ENCODE data around the gene PTBP2. TPM values are rescaled to one million over a fixed set of nuclear protein-coding genes. Genes with fewer than 3 reads are reported as not detected.
A peak's percentile ranks its signal among the peaks of the same experiment; 100 is the strongest.

The PTBP2 gene
- total and polyA plus RNA-seq, 2 donors (not counting 1 experiment from before 2014, with no cell fraction given), result 18.7 to 33.6 TPM

DNA sequence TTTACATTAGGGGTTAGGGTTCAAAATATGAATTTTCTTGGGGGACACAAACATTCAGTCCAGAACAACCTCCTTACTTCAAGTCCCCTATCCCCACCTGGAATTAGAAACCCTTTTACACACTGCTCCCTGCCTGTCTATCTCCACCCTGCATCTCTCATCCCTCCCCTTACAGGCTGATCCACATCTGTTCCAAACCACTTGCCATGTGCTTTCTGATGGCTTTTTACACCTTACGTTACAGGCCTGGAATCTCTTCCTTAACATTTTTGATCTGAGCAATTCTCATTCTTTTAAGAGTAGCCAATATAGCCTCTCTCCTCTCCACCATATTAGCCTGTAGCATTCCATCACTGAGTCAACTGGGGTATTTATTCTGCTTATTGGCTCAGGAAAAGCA lies 122.0 kb downstream of the PTBP2 start:
- WGBS (ENCODE audit: insufficient coverage), result 100% methylated on average over 1 of the region's 1 CpG
- Mint-ChIP-seq H3K9me3 (ENCODE audit: insufficient read depth) (no peaks in the 10 kb centered on the region), H3K4me1 (no peaks in the 10 kb centered on the region), H3K4me3 (no peak overlapping the region), H3K27me3 (no peaks in the 10 kb centered on the region), H3K27ac (no peak overlapping the region)
- Histone ChIP-seq H3K27ac (ENCODE audit: low read length in 2 of 2) (no peak overlapping the region), H3K9ac (ENCODE audit: low read length) (no peak overlapping the region), H3K79me2 (ENCODE audit: control insufficient read depth, insufficient read depth, low read length) (no peaks in the 10 kb centered on the region), H3K4me1 (ENCODE audit: control insufficient read depth in 2 of 2, insufficient read depth in 2 of 2, low read length in 2 of 2) (no peaks in the 10 kb centered on the region), H4K20me1 (ENCODE audit: control insufficient read depth, insufficient read depth, low read length, poor library complexity, severe bottlenecking) (no peaks in the 10 kb centered on the region), H3K4me2 (replicated peaks; ENCODE audit: low read depth, low read length, poor library complexity, severe bottlenecking) (no peak overlapping the region), H3K36me3 (replicated peaks in 1 of 2; ENCODE audit: control extremely low read depth in 1 of 2, control insufficient read depth in 1 of 2, extremely low read depth in 1 of 2, insufficient read depth in 2 of 2, low read length in 1 of 2) (no peaks in the 10 kb centered on the region), H3K27me3 (replicated peaks in 1 of 4; ENCODE audit: control extremely low read depth in 1 of 4, control insufficient read depth in 3 of 4, insufficient read depth in 4 of 4, low read length in 3 of 4) (no peaks in the 10 kb centered on the region), H3K9me3 (ENCODE audit: control extremely low read depth in 1 of 3, control insufficient read depth in 2 of 3, insufficient read depth in 1 of 3, low read length in 2 of 3) (no peaks in the 10 kb centered on the region), H2AFZ (ENCODE audit: insufficient read depth, low read depth, low read length, poor library complexity, severe bottlenecking) (no peak overlapping the region), H3K4me3 (ENCODE audit: control extremely low read depth in 1 of 5, extremely low read depth in 1 of 5, insufficient read depth in 1 of 5, low read depth in 2 of 5, low read length in 4 of 5) (no peak overlapping the region)
- ChIA-PET CTCF (no interaction called here), POLR2A (no interaction called here)
- intact Hi-C loops (cut with micrococcal nuclease), result loop anchor here (10.0 kb wide), 1 partner anchor 609 kb away; no protein-coding TSS in a partner anchor
- DNase-seq, result no peak
- ATAC-seq (ENCODE audit: low read depth), result no peak
- no peak for TF ChIP-seq EZH2 (IDR thresholded peaks at IDR 0.05; ENCODE audit: borderline replicate concordance, insufficient read depth, low read depth, low read length, poor library complexity, severe bottlenecking)
- TF ChIP-seq, protein P1, sequence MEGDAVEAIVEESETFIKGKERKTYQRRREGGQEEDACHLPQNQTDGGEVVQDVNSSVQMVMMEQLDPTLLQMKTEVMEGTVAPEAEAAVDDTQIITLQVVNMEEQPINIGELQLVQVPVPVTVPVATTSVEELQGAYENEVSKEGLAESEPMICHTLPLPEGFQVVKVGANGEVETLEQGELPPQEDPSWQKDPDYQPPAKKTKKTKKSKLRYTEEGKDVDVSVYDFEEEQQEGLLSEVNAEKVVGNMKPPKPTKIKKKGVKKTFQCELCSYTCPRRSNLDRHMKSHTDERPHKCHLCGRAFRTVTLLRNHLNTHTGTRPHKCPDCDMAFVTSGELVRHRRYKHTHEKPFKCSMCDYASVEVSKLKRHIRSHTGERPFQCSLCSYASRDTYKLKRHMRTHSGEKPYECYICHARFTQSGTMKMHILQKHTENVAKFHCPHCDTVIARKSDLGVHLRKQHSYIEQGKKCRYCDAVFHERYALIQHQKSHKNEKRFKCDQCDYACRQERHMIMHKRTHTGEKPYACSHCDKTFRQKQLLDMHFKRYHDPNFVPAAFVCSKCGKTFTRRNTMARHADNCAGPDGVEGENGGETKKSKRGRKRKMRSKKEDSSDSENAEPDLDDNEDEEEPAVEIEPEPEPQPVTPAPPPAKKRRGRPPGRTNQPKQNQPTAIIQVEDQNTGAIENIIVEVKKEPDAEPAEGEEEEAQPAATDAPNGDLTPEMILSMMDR (IDR thresholded peaks at IDR 0.05), result no peak

DNA sequence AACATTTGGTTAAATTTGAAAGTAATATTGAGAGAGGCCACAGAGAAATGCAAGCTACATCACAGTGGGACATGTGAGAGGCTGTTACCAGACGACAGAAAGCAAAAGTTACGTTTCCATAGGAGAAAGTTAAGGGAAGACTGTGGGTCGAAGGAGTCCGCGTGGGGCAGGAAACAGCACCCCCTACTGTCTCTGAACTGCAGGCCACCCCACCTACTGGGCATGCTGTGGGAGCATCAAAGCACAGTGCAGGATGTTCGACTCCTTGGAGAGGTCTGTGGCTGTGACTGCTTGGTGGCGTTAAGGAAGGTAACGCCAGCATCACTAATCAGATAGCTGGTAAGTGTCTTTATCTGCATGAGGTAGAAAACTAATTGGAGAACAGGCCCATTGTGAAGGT lies 123.9 kb downstream of the PTBP2 start:
- H2AFZ ChIP-seq (ENCODE audit: insufficient read depth, low read depth, low read length, poor library complexity, severe bottlenecking), result no peak overlapping the region
- H3K27me3 Mint-ChIP-seq, result no peaks in the 10 kb centered on the region
- no peaks in the 10 kb centered on the region for H3K4me1 ChIP-seq (ENCODE audit: control insufficient read depth in 2 of 2, insufficient read depth in 2 of 2, low read length in 2 of 2)
- no peaks in the 10 kb centered on the region for H3K27me3 ChIP-seq (replicated peaks in 1 of 4; ENCODE audit: control extremely low read depth in 1 of 4, control insufficient read depth in 3 of 4, insufficient read depth in 4 of 4, low read length in 3 of 4)
- ChIA-PET POLR2A (no interaction called here), CTCF (no interaction called here)
- H3K79me2 ChIP-seq (ENCODE audit: control insufficient read depth, insufficient read depth, low read length), result no peaks in the 10 kb centered on the region
- H3K4me3 ChIP-seq (ENCODE audit: control extremely low read depth in 1 of 5, extremely low read depth in 1 of 5, insufficient read depth in 1 of 5, low read depth in 2 of 5, low read length in 4 of 5), result no peak overlapping the region
- H3K9me3 ChIP-seq (ENCODE audit: control extremely low read depth in 1 of 3, control insufficient read depth in 2 of 3, insufficient read depth in 1 of 3, low read length in 2 of 3), result no peaks in the 10 kb centered on the region
- no peak overlapping the region for H3K9ac ChIP-seq (ENCODE audit: low read length)
- H3K4me2 ChIP-seq (replicated peaks; ENCODE audit: low read depth, low read length, poor library complexity, severe bottlenecking), result no peak overlapping the region
- no peaks in the 10 kb centered on the region for H3K9me3 Mint-ChIP-seq (ENCODE audit: insufficient read depth)
- no peaks in the 10 kb centered on the region for H4K20me1 ChIP-seq (ENCODE audit: control insufficient read depth, insufficient read depth, low read length, poor library complexity, severe bottlenecking)
- ATAC-seq (ENCODE audit: low read depth) (no peak), DNase-seq (peak; percentile 15)
- WGBS (ENCODE audit: insufficient coverage), result 32% methylated on average over 7 of the region's 8 CpGs
- H3K27ac ChIP-seq (ENCODE audit: low read length in 2 of 2), result no peak overlapping the region
- no peak overlapping the region for H3K27ac Mint-ChIP-seq
- intact Hi-C loops (cut with micrococcal nuclease), result loop anchor here (10.0 kb wide), 1 partner anchor 611 kb away; no protein-coding TSS in a partner anchor
- H3K36me3 ChIP-seq (replicated peaks in 1 of 2; ENCODE audit: control extremely low read depth in 1 of 2, control insufficient read depth in 1 of 2, extremely low read depth in 1 of 2, insufficient read depth in 2 of 2, low read length in 1 of 2), result no peaks in the 10 kb centered on the region
- no peak overlapping the region for H3K4me3 Mint-ChIP-seq
- H3K4me1 Mint-ChIP-seq, result no peaks in the 10 kb centered on the region
- no peak for TF ChIP-seq EZH2 (IDR thresholded peaks at IDR 0.05; ENCODE audit: borderline replicate concordance, insufficient read depth, low read depth, low read length, poor library complexity, severe bottlenecking)
- TF ChIP-seq, protein P1 (IDR thresholded peaks at IDR 0.05), result peak; percentile 27

Data from B cell (primary cell).